Spleen (tissue), 11 donors: Measurements from ENCODE around the gene OR7C1. TPM values are rescaled to one million over a fixed set of nuclear protein-coding genes. Genes with fewer than 3 reads are reported as not detected.

Experiments used
- DNase-seq: peaks from one replicate; pipeline ENCODE4 v3.0.0-alpha.2; 2020
- H3K27ac ChIP-seq, 8 donors: fragments of 200-600 bp; sonication (generic) in 7 of 8; 1 replicate in 4 of 8; 2 replicates in 4 of 8; pipeline versions ENCODE4 v1.5.0 to v1.8.0; 2016 to 2021; ENCODE audit warnings: inconsistent platforms in 4 of 8, mild to moderate bottlenecking in 4 of 8, moderate library complexity in 1 of 8
- H3K27me3 ChIP-seq, 7 donors: fragments of 200-600 bp; sonication (generic) in 6 of 7; replicated peaks in 1 of 7; 1 replicate in 4 of 7; 2 replicates in 3 of 7; pipeline versions ENCODE4 v1.5.0 to v1.8.0; 2016 to 2021; ENCODE audit warnings: inconsistent platforms in 3 of 7, mild to moderate bottlenecking in 1 of 7
- H3K36me3 ChIP-seq, 6 donors: fragments of 200-600 bp; sonication (generic) in 5 of 6; 1 replicate in 4 of 6; 2 replicates in 2 of 6; pipeline versions ENCODE4 v1.5.0 to v1.8.0; 2016 to 2021; ENCODE audit warnings: inconsistent platforms in 2 of 6
- H3K4me1 ChIP-seq, 6 donors: fragments of 200-600 bp; sonication (generic) in 5 of 6; 1 replicate in 3 of 6; 2 replicates in 3 of 6; pipeline versions ENCODE4 v1.5.0 to v1.8.0; 2016 to 2021; ENCODE audit warnings: inconsistent platforms in 3 of 6
- H3K4me3 ChIP-seq, 8 donors: fragments of 200-600 bp; sonication (generic) in 7 of 8; 1 replicate in 4 of 8; 2 replicates in 4 of 8; pipeline versions ENCODE4 v1.5.0 to v1.8.0; 2016 to 2021; ENCODE audit warnings: inconsistent platforms in 4 of 8, mild to moderate bottlenecking in 4 of 8, moderate library complexity in 2 of 8
- H3K9me3 ChIP-seq, 8 donors: fragments of 200-600 bp; sonication (generic) in 7 of 8; 1 replicate in 4 of 8; 2 replicates in 4 of 8; pipeline versions ENCODE4 v1.5.0 to v1.8.0; 2016 to 2021; ENCODE audit warnings: inconsistent platforms in 4 of 8
- POLR2A ChIP-seq, 3 donors: fragments of 450-650 bp; IDR thresholded peaks; one replicate each; pipeline ENCODE4 v1.5.1; 2017; ENCODE audit warnings: antibody characterized with exemption in 3 of 3, mild to moderate bottlenecking in 1 of 3
- POLR2AphosphoS5 ChIP-seq, 3 donors: sonication (generic); formaldehyde crosslinking; IDR thresholded peaks; one replicate each; pipeline ENCODE4 v1.5.1; 2017; ENCODE audit warnings: antibody characterized with exemption in 3 of 3
- WGBS, 5 donors: extraction: QIAGEN DNeasy Blood & Tissue Kit in 3 of 5; methylation state at CpG; one replicate each; pipeline versions ENCODE4 v1.1.5 to v1.1.7; 2013 to 2018; 5-methylcytosine and 5-hydroxymethylcytosine counted together
- intact Hi-C: fragments of 100-400 bp; cut with DNase I; formaldehyde crosslinking; loops from one replicate; pipeline ENCODE4 v1.15.0; 2023; ENCODE audit warnings: low total_unique reads
- polyA plus RNA-seq, 3 donors: library from polyadenylated mRNA; stranded (reverse); fragments of 200-250 nt; gene quantifications; one replicate each; pipeline ENCODE4 v1.2.1, GENCODE V29; 2013
- total RNA-seq, 7 donors: library from RNA; depleted of rRNA in 3 of 7; stranded (reverse); fragments of >200 nt in 3 of 7; fragmentation: NEBNext Ultra II Directional in 4 of 7; extraction: Animal tissue kit (Norgen Biotek cat#: 25700) in 4 of 7; gene quantifications; one replicate each; pipeline versions ENCODE4 v1.1.0 to v1.2.1, GENCODE V29; 2016 to 2021
- TF ChIP-seq, protein P1 (sequence below), 11 experiments: fragments of 200-600 bp in 7 of 11; fragments of 450-650 bp in 4 of 11; sonication (generic) in 4 of 11; IDR thresholded peaks in 8 of 11; conservative IDR thresholded peaks in 3 of 11; 1 replicate in 7 of 11; 2 replicates in 4 of 11; pipeline versions ENCODE4 v1.4.0 to v1.8.0; 2016 to 2021; ENCODE audit warnings: antibody characterized with exemption in 11 of 11, inconsistent platforms in 4 of 11, mild to moderate bottlenecking in 1 of 11
- donor health status: healthy with polysubstance abuse.
- donor health status: DM: no; HTN: no; CAD: no; lungs with moderate emphysema.
- donor health status: DM: no; HTN: no; CAD: no.
- donor health status: Bipolar disorder and iron deficiency.
- donor health status: healthy.
- donor health status: DM: no; HTN: no; CAD: no.
- donor health status: DM: yes; HTN: yes; CAD: no.

Gene OR7C1
- total and polyA plus RNA-seq, 10 donors: under 0.01 to 0.02 TPM; not detected in 8

DNA sequence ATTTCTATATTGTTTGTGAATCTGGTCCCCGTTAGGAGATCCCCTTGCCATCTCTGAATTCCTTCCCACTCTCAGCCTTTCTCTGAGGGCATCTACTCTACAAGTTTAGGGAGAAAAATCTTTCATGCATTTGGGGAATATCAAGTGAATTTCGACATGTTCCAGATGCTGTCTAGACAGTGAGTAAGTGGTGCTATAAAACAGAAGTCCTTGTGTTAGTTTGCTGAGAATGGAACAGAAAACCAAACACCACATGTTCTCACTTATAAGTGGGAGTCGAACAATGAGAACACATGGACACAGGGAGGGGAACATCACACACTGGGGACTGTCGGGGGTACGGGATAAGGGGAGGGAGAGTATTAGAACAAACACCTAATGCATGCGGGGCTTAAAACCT lies 8.6 kb upstream of the OR7C1 start:
- peaks cover 0 to 22% (median 0%) of the 10 kb centered on the region in 7 donors for H3K27me3 ChIP-seq
- H3K27ac ChIP-seq: no peak overlapping the region
- H3K4me3 ChIP-seq: no peak overlapping the region
- no peak for TF ChIP-seq POLR2AphosphoS5 (IDR thresholded peaks at IDR 0.05)
- no peak for TF ChIP-seq POLR2A (IDR thresholded peaks at IDR 0.05)
- TF ChIP-seq, protein P1, sequence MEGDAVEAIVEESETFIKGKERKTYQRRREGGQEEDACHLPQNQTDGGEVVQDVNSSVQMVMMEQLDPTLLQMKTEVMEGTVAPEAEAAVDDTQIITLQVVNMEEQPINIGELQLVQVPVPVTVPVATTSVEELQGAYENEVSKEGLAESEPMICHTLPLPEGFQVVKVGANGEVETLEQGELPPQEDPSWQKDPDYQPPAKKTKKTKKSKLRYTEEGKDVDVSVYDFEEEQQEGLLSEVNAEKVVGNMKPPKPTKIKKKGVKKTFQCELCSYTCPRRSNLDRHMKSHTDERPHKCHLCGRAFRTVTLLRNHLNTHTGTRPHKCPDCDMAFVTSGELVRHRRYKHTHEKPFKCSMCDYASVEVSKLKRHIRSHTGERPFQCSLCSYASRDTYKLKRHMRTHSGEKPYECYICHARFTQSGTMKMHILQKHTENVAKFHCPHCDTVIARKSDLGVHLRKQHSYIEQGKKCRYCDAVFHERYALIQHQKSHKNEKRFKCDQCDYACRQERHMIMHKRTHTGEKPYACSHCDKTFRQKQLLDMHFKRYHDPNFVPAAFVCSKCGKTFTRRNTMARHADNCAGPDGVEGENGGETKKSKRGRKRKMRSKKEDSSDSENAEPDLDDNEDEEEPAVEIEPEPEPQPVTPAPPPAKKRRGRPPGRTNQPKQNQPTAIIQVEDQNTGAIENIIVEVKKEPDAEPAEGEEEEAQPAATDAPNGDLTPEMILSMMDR (IDR thresholded peaks at IDR 0.05 in 8 of 11, conservative IDR thresholded peaks at IDR 0.05 in 3 of 11): no peak
- no peaks in the 10 kb centered on the region for H3K4me1 ChIP-seq
- intact Hi-C loops: no loop called here
- no peak for DNase-seq
- no peaks in the 10 kb centered on the region for H3K9me3 ChIP-seq
- no peaks in the 10 kb centered on the region for H3K36me3 ChIP-seq
- WGBS, 5 donors: 69 to 84% (median 78%) methylated on average over 6 of the region's 6 CpGs

DNA sequence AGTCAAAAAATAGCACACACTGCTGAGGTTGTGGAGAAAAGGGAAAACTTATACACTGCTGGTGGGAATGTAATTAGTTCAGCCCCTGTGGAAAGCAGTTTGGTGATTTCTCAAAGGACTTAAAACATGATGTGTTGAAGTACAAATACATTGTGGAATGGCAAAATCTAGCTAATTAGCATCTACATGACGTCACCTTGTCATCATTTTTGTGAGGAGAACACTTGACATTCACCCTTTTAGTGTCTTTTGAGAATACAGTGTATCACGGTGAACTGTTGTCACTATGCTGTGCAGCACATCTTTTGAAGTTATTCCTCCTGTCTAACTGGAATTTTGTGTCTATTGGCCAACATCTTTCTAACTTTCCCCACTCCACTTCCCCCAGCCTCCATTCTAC lies 8.2 kb upstream of the OR7C1 start:
- 60 to 82% (median 64%) methylated on average over 2 of the region's 2 CpGs for WGBS, 5 donors
- intact Hi-C loops: no loop called here
- DNase-seq: no peak
- Histone ChIP-seq H3K36me3 (no peaks in the 10 kb centered on the region), H3K27ac (no peak overlapping the region), H3K9me3 (no peaks in the 10 kb centered on the region), H3K27me3 (peaks cover 0 to 22% (median 0%) of the 10 kb centered on the region in 7 donors), H3K4me3 (no peak overlapping the region), H3K4me1 (no peaks in the 10 kb centered on the region)
- TF ChIP-seq POLR2AphosphoS5 (IDR thresholded peaks at IDR 0.05) (no peak), POLR2A (IDR thresholded peaks at IDR 0.05) (no peak)
- TF ChIP-seq, protein P1 (IDR thresholded peaks at IDR 0.05 in 8 of 11, conservative IDR thresholded peaks at IDR 0.05 in 3 of 11): no peak

DNA sequence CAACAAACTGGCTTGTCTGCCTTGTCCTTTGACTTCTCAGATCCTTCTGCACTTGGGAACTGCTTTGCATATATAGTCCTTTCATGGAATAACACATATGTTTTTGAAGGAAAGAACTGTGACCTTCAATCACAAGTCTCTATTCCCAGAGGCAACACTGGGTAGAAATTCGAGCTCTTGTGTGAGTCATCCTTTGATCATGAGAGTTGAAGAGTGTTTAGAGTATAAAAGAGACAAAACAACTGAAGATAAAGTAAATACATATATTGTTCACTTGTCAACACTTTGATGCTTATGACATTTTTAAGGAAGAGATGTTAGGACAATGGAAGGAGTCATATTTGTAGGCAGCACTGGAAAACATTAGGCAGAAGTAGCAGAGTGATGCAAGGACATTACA lies 5.2 kb upstream of the OR7C1 start:
- Histone ChIP-seq H3K27ac (no peak overlapping the region), H3K9me3 (no peaks in the 10 kb centered on the region), H3K27me3 (peaks cover 0 to 13% (median 0%) of the 10 kb centered on the region in 7 donors), H3K4me1 (no peaks in the 10 kb centered on the region), H3K36me3 (no peaks in the 10 kb centered on the region), H3K4me3 (no peak overlapping the region)
- DNase-seq: no peak
- TF ChIP-seq POLR2A (IDR thresholded peaks at IDR 0.05) (no peak), POLR2AphosphoS5 (IDR thresholded peaks at IDR 0.05) (no peak)
- TF ChIP-seq, protein P1 (IDR thresholded peaks at IDR 0.05 in 8 of 11, conservative IDR thresholded peaks at IDR 0.05 in 3 of 11): no peak
- WGBS, 5 donors: 27 to 50% (median 46%) methylated on average over 1 of the region's 1 CpG
- intact Hi-C loops: no loop called here

GRCh38 chr19:14837391-14837790 lies 2.4 kb upstream of the OR7C1 start:
- Histone ChIP-seq H3K27ac (no peak overlapping the region), H3K4me1 (no peaks in the 10 kb centered on the region), H3K36me3 (no peaks in the 10 kb centered on the region), H3K4me3 (no peak overlapping the region), H3K9me3 (no peaks in the 10 kb centered on the region), H3K27me3 (peaks cover 0 to 2% (median 0%) of the 10 kb centered on the region in 7 donors)
- DNase-seq: no peak
- 77 to 90% (median 85%) methylated on average over 4 of the region's 4 CpGs for WGBS, 5 donors
- TF ChIP-seq POLR2AphosphoS5 (IDR thresholded peaks at IDR 0.05): no peak
- no peak for TF ChIP-seq POLR2A (IDR thresholded peaks at IDR 0.05)
- TF ChIP-seq, protein P1 (IDR thresholded peaks at IDR 0.05 in 8 of 11, conservative IDR thresholded peaks at IDR 0.05 in 3 of 11): no peak
- intact Hi-C loops: no loop called here
